ENCODE results near the gene CDK5. TPM values are rescaled to one million over a fixed set of nuclear protein-coding genes. Genes with fewer than 3 reads are reported as not detected.
A peak's percentile ranks its signal among the peaks of the same experiment; 100 is the strongest.

Gene CDK5
- total and polyA plus RNA-seq, 9 of the 15 experiments (the other 6 are each of a cell fraction or from before 2014, with no cell fraction given) = 3.2 to 38.0 (median 27.5) TPM

DNA sequence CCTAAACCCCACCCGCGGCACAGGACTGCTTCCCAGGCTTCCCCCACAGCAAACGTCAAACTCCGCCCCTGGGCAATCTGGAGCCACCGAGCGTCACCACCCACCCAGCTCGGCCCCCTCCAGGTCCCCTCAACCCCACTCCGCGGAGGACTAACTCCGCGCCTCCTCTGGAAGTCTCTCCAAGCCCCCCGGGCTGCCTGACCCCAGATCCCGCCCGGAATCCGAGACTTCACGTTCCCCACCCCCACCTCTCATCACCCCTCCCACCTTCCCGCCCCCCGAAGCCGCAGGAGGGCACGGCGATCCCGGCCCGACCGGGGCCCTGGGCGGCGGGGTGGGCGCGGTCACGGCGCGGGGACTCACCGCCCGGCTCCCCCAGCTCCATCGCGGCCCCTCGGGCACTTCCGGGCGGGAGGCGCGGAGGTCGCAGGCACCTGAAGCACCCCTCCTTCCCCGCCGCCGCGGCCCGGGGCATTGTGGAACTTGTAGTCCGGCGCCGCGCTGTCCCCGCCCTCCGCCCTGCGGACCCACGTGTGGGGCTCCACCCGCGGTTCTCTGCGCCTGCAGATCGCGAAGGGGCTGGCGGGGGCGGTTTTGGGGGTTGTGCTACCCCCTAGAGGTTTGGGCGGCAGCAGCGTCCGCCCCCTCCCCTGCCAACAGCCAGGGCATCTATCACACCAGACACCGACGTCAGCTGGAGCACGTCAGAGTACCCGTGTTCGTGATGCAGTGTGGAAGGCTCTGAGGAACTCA lies 25.6 kb upstream of the CDK5 start, which contains the start of gene TMUB1 (continued):
- TF ChIP-seq, protein P1, sequence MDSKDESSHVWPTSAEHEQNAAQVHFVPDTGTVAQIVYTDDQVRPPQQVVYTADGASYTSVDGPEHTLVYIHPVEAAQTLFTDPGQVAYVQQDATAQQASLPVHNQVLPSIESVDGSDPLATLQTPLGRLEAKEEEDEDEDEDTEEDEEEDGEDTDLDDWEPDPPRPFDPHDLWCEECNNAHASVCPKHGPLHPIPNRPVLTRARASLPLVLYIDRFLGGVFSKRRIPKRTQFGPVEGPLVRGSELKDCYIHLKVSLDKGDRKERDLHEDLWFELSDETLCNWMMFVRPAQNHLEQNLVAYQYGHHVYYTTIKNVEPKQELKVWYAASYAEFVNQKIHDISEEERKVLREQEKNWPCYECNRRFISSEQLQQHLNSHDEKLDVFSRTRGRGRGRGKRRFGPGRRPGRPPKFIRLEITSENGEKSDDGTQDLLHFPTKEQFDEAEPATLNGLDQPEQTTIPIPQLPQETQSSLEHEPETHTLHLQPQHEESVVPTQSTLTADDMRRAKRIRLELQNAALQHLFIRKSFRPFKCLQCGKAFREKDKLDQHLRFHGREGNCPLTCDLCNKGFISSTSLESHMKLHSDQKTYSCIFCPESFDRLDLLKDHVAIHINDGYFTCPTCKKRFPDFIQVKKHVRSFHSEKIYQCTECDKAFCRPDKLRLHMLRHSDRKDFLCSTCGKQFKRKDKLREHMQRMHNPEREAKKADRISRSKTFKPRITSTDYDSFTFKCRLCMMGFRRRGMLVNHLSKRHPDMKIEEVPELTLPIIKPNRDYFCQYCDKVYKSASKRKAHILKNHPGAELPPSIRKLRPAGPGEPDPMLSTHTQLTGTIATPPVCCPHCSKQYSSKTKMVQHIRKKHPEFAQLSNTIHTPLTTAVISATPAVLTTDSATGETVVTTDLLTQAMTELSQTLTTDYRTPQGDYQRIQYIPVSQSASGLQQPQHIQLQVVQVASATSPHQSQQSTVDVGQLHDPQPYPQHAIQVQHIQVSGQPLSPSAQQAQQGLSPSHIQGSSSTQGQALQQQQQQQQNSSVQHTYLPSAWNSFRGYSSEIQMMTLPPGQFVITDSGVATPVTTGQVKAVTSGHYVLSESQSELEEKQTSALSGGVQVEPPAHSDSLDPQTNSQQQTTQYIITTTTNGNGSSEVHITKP (IDR thresholded peaks at IDR 0.05; ENCODE audit: partially characterized antibody) = peak; percentile 9
- TF ChIP-seq TCF3 (CRISPR knock-in tag; IDR thresholded peaks at IDR 0.05) = 0 out of 2 replicates have a peak, but pooled peaks have one; percentile 15
- TF ChIP-seq TSHZ1 (CRISPR knock-in tag; IDR thresholded peaks at IDR 0.05) = no peak
- TF ChIP-seq TGIF2 (CRISPR knock-in tag; IDR thresholded peaks at IDR 0.05) = peak; percentile 74; the same call in 1 of the 2 replicates
- TF ChIP-seq XRCC3 (IDR thresholded peaks at IDR 0.05) = no peak
- TF ChIP-seq THRAP3 (IDR thresholded peaks at IDR 0.05; ENCODE audit: borderline replicate concordance) = no peak
- TF ChIP-seq, protein P2, sequence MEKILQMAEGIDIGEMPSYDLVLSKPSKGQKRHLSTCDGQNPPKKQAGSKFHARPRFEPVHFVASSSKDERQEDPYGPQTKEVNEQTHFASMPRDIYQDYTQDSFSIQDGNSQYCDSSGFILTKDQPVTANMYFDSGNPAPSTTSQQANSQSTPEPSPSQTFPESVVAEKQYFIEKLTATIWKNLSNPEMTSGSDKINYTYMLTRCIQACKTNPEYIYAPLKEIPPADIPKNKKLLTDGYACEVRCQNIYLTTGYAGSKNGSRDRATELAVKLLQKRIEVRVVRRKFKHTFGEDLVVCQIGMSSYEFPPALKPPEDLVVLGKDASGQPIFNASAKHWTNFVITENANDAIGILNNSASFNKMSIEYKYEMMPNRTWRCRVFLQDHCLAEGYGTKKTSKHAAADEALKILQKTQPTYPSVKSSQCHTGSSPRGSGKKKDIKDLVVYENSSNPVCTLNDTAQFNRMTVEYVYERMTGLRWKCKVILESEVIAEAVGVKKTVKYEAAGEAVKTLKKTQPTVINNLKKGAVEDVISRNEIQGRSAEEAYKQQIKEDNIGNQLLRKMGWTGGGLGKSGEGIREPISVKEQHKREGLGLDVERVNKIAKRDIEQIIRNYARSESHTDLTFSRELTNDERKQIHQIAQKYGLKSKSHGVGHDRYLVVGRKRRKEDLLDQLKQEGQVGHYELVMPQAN (IDR thresholded peaks at IDR 0.05; ENCODE audit: borderline replicate concordance) = peak; percentile 85
- TF ChIP-seq, protein P3, sequence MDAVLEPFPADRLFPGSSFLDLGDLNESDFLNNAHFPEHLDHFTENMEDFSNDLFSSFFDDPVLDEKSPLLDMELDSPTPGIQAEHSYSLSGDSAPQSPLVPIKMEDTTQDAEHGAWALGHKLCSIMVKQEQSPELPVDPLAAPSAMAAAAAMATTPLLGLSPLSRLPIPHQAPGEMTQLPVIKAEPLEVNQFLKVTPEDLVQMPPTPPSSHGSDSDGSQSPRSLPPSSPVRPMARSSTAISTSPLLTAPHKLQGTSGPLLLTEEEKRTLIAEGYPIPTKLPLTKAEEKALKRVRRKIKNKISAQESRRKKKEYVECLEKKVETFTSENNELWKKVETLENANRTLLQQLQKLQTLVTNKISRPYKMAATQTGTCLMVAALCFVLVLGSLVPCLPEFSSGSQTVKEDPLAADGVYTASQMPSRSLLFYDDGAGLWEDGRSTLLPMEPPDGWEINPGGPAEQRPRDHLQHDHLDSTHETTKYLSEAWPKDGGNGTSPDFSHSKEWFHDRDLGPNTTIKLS (IDR thresholded peaks at IDR 0.05; ENCODE audit: borderline replicate concordance, low read depth) = peak; percentile 81
- no peak for TF ChIP-seq PTBP1 (IDR thresholded peaks at IDR 0.05; ENCODE audit: low read depth, low read length)
- TF ChIP-seq MTA3 (IDR thresholded peaks at IDR 0.05; ENCODE audit: borderline replicate concordance) = peak; percentile 85; the same call in 1 of the 2 replicates
- TF ChIP-seq CREM (IDR thresholded peaks at IDR 0.05; ENCODE audit: low read depth) = peak; percentile 74
- TF ChIP-seq CCNT2 (IDR thresholded peaks at IDR 0.05; ENCODE audit: borderline replicate concordance, extremely low read depth, insufficient read length, low read depth, low read length) = peak; percentile 76
- peak; percentile 15 for TF ChIP-seq U2AF1 (optimal IDR thresholded peaks at IDR 0.05; ENCODE audit: low read depth, low read length)

Measured in K562 (cell line).